Measurements from ENCODE around the gene ERC2. TPM values are rescaled to one million over a fixed set of nuclear protein-coding genes. Genes with fewer than 3 reads are reported as not detected.

The ERC2 gene
- total RNA-seq, 4 donors from 2014 or later: 5.3 to 8.8 (median 7.8) TPM

- Histone ChIP-seq H3K36me3 (no peaks in the 10 kb centered on the region), H3K4me3 (replicated peaks in 1 of 3) (no peak overlapping the region), H3K9me3 (no peaks in the 10 kb centered on the region), H3K27ac (no peak overlapping the region), H3K4me1 (no peaks in the 10 kb centered on the region), H3K27me3 (no peaks in the 10 kb centered on the region)
- intact Hi-C loops (cut with DNase I): no loop called here
- WGBS, 2 donors: 67 to 80% methylated on average over 10 of the region's 10 CpGs
- TF ChIP-seq CTCF (IDR thresholded peaks at IDR 0.05) (no peak), POLR2A (IDR thresholded peaks at IDR 0.05) (no peak)
- no peak for DNase-seq
Measured at GRCh38 chr3:55647670-55648069, 820.6 kb downstream of the ERC2 start.

DNA sequence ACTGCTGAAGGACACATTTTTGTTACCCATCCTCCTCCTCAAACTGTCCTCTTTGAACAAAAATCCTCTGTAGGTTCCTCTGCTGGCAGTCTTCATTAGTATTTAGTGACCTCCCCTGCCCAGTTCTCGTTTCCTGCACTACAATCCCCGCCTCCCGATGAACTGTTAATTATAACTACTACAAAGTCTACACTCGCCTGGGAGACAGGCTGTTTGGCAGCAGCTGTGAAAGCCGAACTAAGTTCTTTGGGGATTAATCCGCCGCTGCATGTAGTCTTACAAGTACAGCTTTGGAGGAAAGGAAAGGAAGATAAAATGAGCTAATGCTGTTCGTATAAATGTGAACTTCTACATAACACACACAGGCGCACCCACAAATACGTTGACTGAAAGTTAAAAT is 821.2 kb downstream of the ERC2 start:
- WGBS, 2 donors: 70 to 75% methylated on average over 10 of the region's 10 CpGs

DNA sequence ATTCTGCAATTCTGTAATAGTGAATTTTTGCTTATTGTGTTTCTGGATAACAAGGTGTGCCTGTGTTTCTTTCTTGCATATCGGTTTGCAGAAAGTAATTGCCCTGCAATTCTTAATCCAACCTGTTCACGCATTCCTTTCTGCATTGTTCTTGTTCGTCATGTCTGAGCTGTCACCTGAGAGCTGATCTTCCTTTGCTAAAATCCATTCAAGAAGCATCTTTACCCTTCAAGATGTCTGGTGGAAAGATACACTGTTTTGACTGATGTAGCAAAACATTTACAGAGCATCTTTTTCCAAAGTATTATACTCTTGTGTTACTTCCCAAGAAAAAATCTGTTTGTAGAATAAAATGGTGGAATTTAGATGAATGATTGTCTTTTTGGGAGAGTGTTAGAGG is 822.1 kb downstream of the ERC2 start:
- intact Hi-C loops (cut with DNase I): no loop called here
- WGBS, 2 donors: 72 to 81% methylated on average over 3 of the region's 3 CpGs
- no peaks in the 10 kb centered on the region for H3K9me3 ChIP-seq
- no peaks in the 10 kb centered on the region for H3K36me3 ChIP-seq
- H3K27ac ChIP-seq: no peak overlapping the region
- H3K27me3 ChIP-seq: no peaks in the 10 kb centered on the region
- TF ChIP-seq CTCF (IDR thresholded peaks at IDR 0.05) (no peak), POLR2A (IDR thresholded peaks at IDR 0.05) (no peak)
- H3K4me1 ChIP-seq: no peaks in the 10 kb centered on the region
- DNase-seq: no peak
- no peak overlapping the region for H3K4me3 ChIP-seq (replicated peaks in 1 of 3)

More for the DNA sequence above, 821.2 kb downstream of the ERC2 start:
- intact Hi-C loops (cut with DNase I): no loop called here
- Histone ChIP-seq H3K4me1 (no peaks in the 10 kb centered on the region), H3K27ac (no peak overlapping the region), H3K9me3 (no peaks in the 10 kb centered on the region), H3K27me3 (no peaks in the 10 kb centered on the region), H3K4me3 (replicated peaks in 1 of 3) (no peak overlapping the region), H3K36me3 (no peaks in the 10 kb centered on the region)
- TF ChIP-seq POLR2A (IDR thresholded peaks at IDR 0.05): no peak
- no peak for TF ChIP-seq CTCF (IDR thresholded peaks at IDR 0.05)
- no peak for DNase-seq

- Histone ChIP-seq H3K27ac (no peak overlapping the region), H3K27me3 (no peaks in the 10 kb centered on the region), H3K36me3 (no peaks in the 10 kb centered on the region), H3K9me3 (no peaks in the 10 kb centered on the region), H3K4me3 (replicated peaks in 1 of 3) (no peak overlapping the region), H3K4me1 (no peaks in the 10 kb centered on the region)
- WGBS, 2 donors: 44 to 53% methylated on average over 4 of the region's 4 CpGs
- TF ChIP-seq CTCF (IDR thresholded peaks at IDR 0.05) (no peak), POLR2A (IDR thresholded peaks at IDR 0.05) (no peak)
- intact Hi-C loops (cut with DNase I): no loop called here
- no peak for DNase-seq
Measured at GRCh38 chr3:55645422-55645821, 822.8 kb downstream of the ERC2 start.

- no peaks in the 10 kb centered on the region for H3K27me3 ChIP-seq
- no peak overlapping the region for H3K4me3 ChIP-seq (replicated peaks in 1 of 3)
- H3K36me3 ChIP-seq: no peaks in the 10 kb centered on the region
- no peak overlapping the region for H3K27ac ChIP-seq
- 93 to 95% methylated on average over 2 of the region's 2 CpGs for WGBS, 2 donors
- intact Hi-C loops (cut with DNase I): no loop called here
- no peaks in the 10 kb centered on the region for H3K4me1 ChIP-seq
- H3K9me3 ChIP-seq: no peaks in the 10 kb centered on the region
- DNase-seq: no peak
- no peak for TF ChIP-seq CTCF (IDR thresholded peaks at IDR 0.05)
- TF ChIP-seq POLR2A (IDR thresholded peaks at IDR 0.05): no peak
Measured at GRCh38 chr3:55643283-55643682, 825.0 kb downstream of the ERC2 start.
